K562 (cell line): ENCODE data around the gene DNASE1L2. TPM values are rescaled to one million over a fixed set of nuclear protein-coding genes. Genes with fewer than 3 reads are reported as not detected.

Source experiments
- ADNP ChIP-seq: fragments of 200-800 bp; sonication (Bioruptor generic); IDR thresholded peaks from 2 replicates; pipeline ENCODE4 v1.6.1; 2016; ENCODE audit warnings: missing genetic modification characterization, missing compliant biosample characterization
- BRCA1 ChIP-seq, 2 experiments: fragments of 450-650 bp in 1 of 2; sonication (generic) in 1 of 2; formaldehyde crosslinking in 1 of 2; IDR thresholded peaks; 2 replicates each; pipeline versions ENCODE4 v1.5.0 to v1.6.1; 2017 to 2020; ENCODE audit warnings: mild to moderate bottlenecking in 1 of 2, missing genetic modification reagents in 1 of 2
- CEBPG ChIP-seq, 3 experiments: fragments of 200-800 bp in 1 of 3; sonication (Bioruptor generic) in 1 of 3; sonication (generic) in 1 of 3; formaldehyde crosslinking in 1 of 3; IDR thresholded peaks in 2 of 3; conservative IDR thresholded peaks in 1 of 3; 2 replicates each; pipeline versions ENCODE4 v1.6.1 to v1.8.0; 2016 to 2022; ENCODE audit warnings: missing compliant biosample characterization in 2 of 3, missing genetic modification characterization in 2 of 3, mild to moderate bottlenecking in 1 of 3, missing genetic modification reagents in 1 of 3
- E2F8 ChIP-seq: fragments of 450-650 bp; IDR thresholded peaks from 2 replicates; pipeline ENCODE4 v1.7.1; 2018; ENCODE audit warnings: mild to moderate bottlenecking, low read depth; ENCODE audit not compliant: partially characterized antibody
- FOXK1 ChIP-seq: sonication (generic); formaldehyde crosslinking; IDR thresholded peaks from 2 replicates; pipeline ENCODE4 v1.8.0; 2022; ENCODE audit warnings: missing genetic modification reagents, mild to moderate bottlenecking, borderline replicate concordance
- FUS ChIP-seq: fragments of 200-400 bp; formaldehyde crosslinking; optimal IDR thresholded peaks from 2 replicates; pipeline ENCODE3; 2017; ENCODE audit warnings: low read depth, low read length
- HDAC2 ChIP-seq: fragments of 450-650 bp; IDR thresholded peaks from 2 replicates; pipeline ENCODE4 v1.6.1; 2016; ENCODE audit warnings: mild to moderate bottlenecking
- HMG20B ChIP-seq: fragments of 250-450 bp; sonication (Bioruptor Pico); IDR thresholded peaks from 2 replicates; pipeline ENCODE4 v1.5.0; 2021; ENCODE audit warnings: mild to moderate bottlenecking
- MLLT1 ChIP-seq, 2 experiments: fragments of 450-650 bp; IDR thresholded peaks; 2 replicates each; pipeline ENCODE4 v1.6.1; 2016
- NCOR1 ChIP-seq: fragments of 450-650 bp; IDR thresholded peaks from 2 replicates; pipeline ENCODE4 v1.6.1; 2016; ENCODE audit warnings: mild to moderate bottlenecking, moderate library complexity
- NR2C1 ChIP-seq, 2 experiments: fragments of 450-650 bp; IDR thresholded peaks; 2 replicates each; pipeline ENCODE4 v1.6.1; 2017; ENCODE audit warnings: mild to moderate bottlenecking in 2 of 2, antibody characterized with exemption in 1 of 2, inconsistent platforms in 1 of 2, missing compliant biosample characterization in 1 of 2, missing genetic modification characterization in 1 of 2
- PHB2 ChIP-seq: fragments of 450-650 bp; IDR thresholded peaks from 2 replicates; pipeline ENCODE4 v1.6.1; 2017; ENCODE audit warnings: low read depth
- PHF21A ChIP-seq: fragments of 450-650 bp; IDR thresholded peaks from 2 replicates; pipeline ENCODE4 v1.6.1; 2017; ENCODE audit warnings: low read depth, borderline replicate concordance
- PML ChIP-seq: IDR thresholded peaks from 2 replicates; pipeline ENCODE4 v1.6.1; 2012; ENCODE audit warnings: low read length, inconsistent platforms
- RBBP5 ChIP-seq: fragments of 200-600 bp; sonication (generic); IDR thresholded peaks from 2 replicates; pipeline ENCODE4 v1.6.1; 2012; ENCODE audit warnings: borderline replicate concordance, mild to moderate bottlenecking, low read length, control low read depth, inconsistent platforms; ENCODE audit not compliant: insufficient read depth, poor library complexity, severe bottlenecking
- TAF1 ChIP-seq: IDR thresholded peaks from 2 replicates; pipeline ENCODE4 v1.6.1; 2011; ENCODE audit warnings: mild to moderate bottlenecking, low read length, moderate library complexity; ENCODE audit not compliant: insufficient read depth, control insufficient read depth, severe bottlenecking; ENCODE audit errors: extremely low read depth
- TAL1 ChIP-seq: fragments of 450-650 bp; IDR thresholded peaks from 2 replicates; pipeline ENCODE4 v1.6.1; 2016; ENCODE audit warnings: mild to moderate bottlenecking
- THRAP3 ChIP-seq: fragments of 450-650 bp; IDR thresholded peaks from 2 replicates; pipeline ENCODE4 v1.6.1; 2016; ENCODE audit warnings: mild to moderate bottlenecking, inconsistent platforms, borderline replicate concordance
- ZNF165 ChIP-seq: fragments of 250-450 bp; sonication (Bioruptor Pico); IDR thresholded peaks from 2 replicates; pipeline ENCODE4 v1.4.0; 2020; ENCODE audit warnings: borderline replicate concordance
- ZNF253 ChIP-seq: fragments of 250-450 bp; sonication (Bioruptor Pico); conservative IDR thresholded peaks from 2 replicates; pipeline ENCODE4 v1.6.1; 2021; ENCODE audit warnings: mild to moderate bottlenecking
- ZNF639 ChIP-seq, 2 experiments: fragments of 200-800 bp in 1 of 2; sonication (Bioruptor generic) in 1 of 2; sonication (generic) in 1 of 2; formaldehyde crosslinking in 1 of 2; IDR thresholded peaks in 1 of 2; conservative IDR thresholded peaks in 1 of 2; 2 replicates each; pipeline versions ENCODE4 v1.5.0 to v1.6.1; 2016 to 2020; ENCODE audit warnings: missing compliant biosample characterization in 1 of 2, missing genetic modification characterization in 1 of 2, missing genetic modification reagents in 1 of 2
- ZNF766 ChIP-seq: fragments of 200-800 bp; sonication (Bioruptor generic); conservative IDR thresholded peaks from 2 replicates; pipeline ENCODE4 v1.6.1; 2016; ENCODE audit warnings: missing genetic modification characterization, missing compliant biosample characterization
- polyA plus RNA-seq, 8 experiments: library from polyadenylated mRNA; depleted of rRNA in 4 of 8; stranded (reverse) in 5 of 8; unstranded in 3 of 8; fragments of >200 nt; fragmentation: Nextera tagmentation in 2 of 8; fragmentation: Illumina TruSeq in 1 of 8; extraction: Ambion mirVana in 2 of 8; extraction: Trizol in 1 of 8; gene quantifications; 2 replicates each; pipeline versions ENCODE4 v1.2.1 to v1.2.3, GENCODE V29; 2011 to 2014; ENCODE audit warnings: inconsistent platforms in 1 of 8, missing spikeins in 1 of 8
- total RNA-seq, 7 experiments: library from RNA; depleted of rRNA in 6 of 7; stranded (reverse); fragments of >200 nt in 6 of 7; fragmentation: Illumina TruSeq in 2 of 7; extraction: Trizol in 2 of 7; gene quantifications; 2 replicates each; pipeline versions ENCODE4 v1.2.1 to v1.2.3, GENCODE V29; 2011 to 2021; ENCODE audit warnings: low replicate concordance in 1 of 7

Gene DNASE1L2
- total and polyA plus RNA-seq, 9 of the 15 experiments (the other 6 are each of a cell fraction or from before 2014, with no cell fraction given): 0.08 to 2.7 (median 1.7) TPM; not detected in 1

- TF ChIP-seq MLLT1 (IDR thresholded peaks at IDR 0.05) (peak in 1 of 2 experiments; percentile 57; a peak in 1 of 4 replicates), THRAP3 (no peak), FUS (no peak), PHF21A (0 out of 2 replicates have a peak, but pooled peaks have one; percentile 72), BRCA1 (IDR thresholded peaks at IDR 0.05) (no peak), BRCA1 (CRISPR knock-in tag; IDR thresholded peaks at IDR 0.05) (0 out of 2 replicates have a peak, but pooled peaks have one; percentile 39), HMG20B (CRISPR knock-in tag) (no peak), E2F8 (peak; percentile 16), TAF1 (peak; percentile 6), TAL1 (no peak), NR2C1 (IDR thresholded peaks at IDR 0.05) (no peak), NR2C1 (tag; IDR thresholded peaks at IDR 0.05) (no peak), ZNF639 (CRISPR knock-in tag; conservative IDR thresholded peaks at IDR 0.05 in 1 of 2, IDR thresholded peaks at IDR 0.05 in 1 of 2) (no peak), FOXK1 (no peak), HDAC2 (0 out of 2 replicates have a peak, but pooled peaks have one; percentile 35), ZNF165 (CRISPR knock-in tag) (no peak), PHB2 (no peak), RBBP5 (no peak), CEBPG (CRISPR knock-in tag; IDR thresholded peaks at IDR 0.05) (no peak; the same call in 1 of the 2 replicates), CEBPG (tag; conservative IDR thresholded peaks at IDR 0.05 in 1 of 2, IDR thresholded peaks at IDR 0.05 in 1 of 2) (peak; percentile 75 to 76), ZNF253 (no peak), NCOR1 (no peak), PML (no peak), ZNF766 (CRISPR knock-in tag) (peak; percentile 16; the same call in 1 of the 2 replicates), ADNP (0 out of 2 replicates have a peak, but pooled peaks have one; percentile 37)
Observed at GRCh38 chr16:2250652-2251295, 14.5 kb downstream of the DNASE1L2 start (continued).
